HG02623 (cell line): Measurements from ENCODE around the gene VWA5B2.

Experiments used
- ATAC-seq: cut with Tn5 transposase; IDR thresholded peaks from one replicate; pipeline ENCODE4 v1.9.1; 2021; ENCODE audit warnings: moderate library complexity; ENCODE audit not compliant: unreplicated experiment

The VWA5B2 gene

GRCh38 chr3:184222521-184222920, 6.9 kb upstream of the VWA5B2 start:
- ATAC-seq, result no peak

- no peak for ATAC-seq
Observed at GRCh38 chr3:184223946-184224345, 5.4 kb upstream of the VWA5B2 start.

- no peak for ATAC-seq
Observed at GRCh38 chr3:184227481-184227935, 1.9 kb upstream of the VWA5B2 start.

GRCh38 chr3:184228376-184229137, 828 bp upstream of the VWA5B2 start:
- ATAC-seq, result no peak

- no peak for ATAC-seq
Observed at GRCh38 chr3:184230081-184230602, 757 bp downstream of the VWA5B2 start.

- ATAC-seq, result no peak
Observed at GRCh38 chr3:184230603-184231528, 1.5 kb downstream of the VWA5B2 start.

- ATAC-seq, result no peak
Observed at GRCh38 chr3:184231671-184232070, 2.3 kb downstream of the VWA5B2 start.

- no peak for ATAC-seq
Observed at GRCh38 chr3:184233127-184233843, 3.9 kb downstream of the VWA5B2 start.

- no peak for ATAC-seq
Observed at GRCh38 chr3:184234224-184234623, 4.8 kb downstream of the VWA5B2 start.

GRCh38 chr3:184234671-184235380, 5.4 kb downstream of the VWA5B2 start:
- ATAC-seq, result no peak

- ATAC-seq, result no peak
Observed at GRCh38 chr3:184235381-184236032, 6.1 kb downstream of the VWA5B2 start.

GRCh38 chr3:184236033-184236410, 6.6 kb downstream of the VWA5B2 start:
- ATAC-seq, result no peak

- ATAC-seq, result no peak
Observed at GRCh38 chr3:184236636-184237035, 7.3 kb downstream of the VWA5B2 start.

- no peak for ATAC-seq
Observed at GRCh38 chr3:184237211-184237610, 7.8 kb downstream of the VWA5B2 start.

GRCh38 chr3:184237807-184238206, 8.4 kb downstream of the VWA5B2 start:
- ATAC-seq, result no peak

- ATAC-seq, result no peak
Observed at GRCh38 chr3:184238246-184238818, 8.9 kb downstream of the VWA5B2 start.

- no peak for ATAC-seq
Observed at GRCh38 chr3:184239221-184239620, 9.8 kb downstream of the VWA5B2 start.

- ATAC-seq, result no peak
Observed at GRCh38 chr3:184239708-184240107, 10.3 kb downstream of the VWA5B2 start.

- ATAC-seq, result no peak
Observed at GRCh38 chr3:184240384-184241140, 11.2 kb downstream of the VWA5B2 start.
